Suprapubic skin (tissue), 4 donors: ENCODE results near the gene SCUBE3. TPM values are rescaled to one million over a fixed set of nuclear protein-coding genes. Genes with fewer than 3 reads are reported as not detected.

Experiments used
- DNase-seq, 2 donors: peaks; one replicate each; pipeline ENCODE4 v3.0.0-alpha.2; 2019; ENCODE audit warnings: low spot score in 2 of 2
- H3K27ac ChIP-seq: fragments of 200-600 bp; sonication (generic); one replicate; pipeline ENCODE4 v1.5.1; 2019
- H3K27me3 ChIP-seq: fragments of 200-600 bp; sonication (generic); one replicate; pipeline ENCODE4 v1.5.1; 2019
- H3K36me3 ChIP-seq: fragments of 200-600 bp; sonication (generic); one replicate; pipeline ENCODE4 v1.5.1; 2019
- H3K4me1 ChIP-seq: fragments of 200-600 bp; sonication (generic); one replicate; pipeline ENCODE4 v1.5.1; 2019
- H3K4me3 ChIP-seq: fragments of 200-600 bp; sonication (generic); one replicate; pipeline ENCODE4 v1.5.1; 2019; ENCODE audit warnings: mild to moderate bottlenecking
- H3K9me3 ChIP-seq: fragments of 200-600 bp; sonication (generic); one replicate; pipeline ENCODE4 v1.5.1; 2019
- EP300 ChIP-seq: sonication (generic); formaldehyde crosslinking; IDR thresholded peaks from one replicate; pipeline ENCODE4 v1.6.1; 2017; ENCODE audit warnings: antibody characterized with exemption
- POLR2A ChIP-seq, 2 donors: fragments of 450-650 bp; IDR thresholded peaks; one replicate each; pipeline ENCODE4 v1.6.1; 2017; ENCODE audit warnings: antibody characterized with exemption in 2 of 2, mild to moderate bottlenecking in 2 of 2, moderate library complexity in 2 of 2
- POLR2AphosphoS5 ChIP-seq, 3 donors: sonication (generic); formaldehyde crosslinking; IDR thresholded peaks; one replicate each; pipeline ENCODE4 v1.6.1; 2017; ENCODE audit warnings: antibody characterized with exemption in 3 of 3
- WGBS: methylation state at CpG from one replicate; pipeline ENCODE4 v1.1.5; 2018; 5-methylcytosine and 5-hydroxymethylcytosine counted together
- total RNA-seq, 4 donors: library from RNA; depleted of rRNA; stranded (reverse); fragments of >200 nt; gene quantifications; one replicate each; pipeline ENCODE4 v1.1.0, GENCODE V29; 2016
- TF ChIP-seq, protein P1 (sequence below), 2 donors: fragments of 200-600 bp in 1 of 2; fragments of 450-650 bp in 1 of 2; sonication (generic) in 1 of 2; IDR thresholded peaks; one replicate each; pipeline ENCODE4 v1.5.1; 2016 to 2019; ENCODE audit warnings: antibody characterized with exemption in 2 of 2, mild to moderate bottlenecking in 1 of 2, moderate library complexity in 1 of 2

SCUBE3 gene
- total RNA-seq, 4 donors from 2014 or later, result 0.23 to 1.1 (median 0.73) TPM

DNA sequence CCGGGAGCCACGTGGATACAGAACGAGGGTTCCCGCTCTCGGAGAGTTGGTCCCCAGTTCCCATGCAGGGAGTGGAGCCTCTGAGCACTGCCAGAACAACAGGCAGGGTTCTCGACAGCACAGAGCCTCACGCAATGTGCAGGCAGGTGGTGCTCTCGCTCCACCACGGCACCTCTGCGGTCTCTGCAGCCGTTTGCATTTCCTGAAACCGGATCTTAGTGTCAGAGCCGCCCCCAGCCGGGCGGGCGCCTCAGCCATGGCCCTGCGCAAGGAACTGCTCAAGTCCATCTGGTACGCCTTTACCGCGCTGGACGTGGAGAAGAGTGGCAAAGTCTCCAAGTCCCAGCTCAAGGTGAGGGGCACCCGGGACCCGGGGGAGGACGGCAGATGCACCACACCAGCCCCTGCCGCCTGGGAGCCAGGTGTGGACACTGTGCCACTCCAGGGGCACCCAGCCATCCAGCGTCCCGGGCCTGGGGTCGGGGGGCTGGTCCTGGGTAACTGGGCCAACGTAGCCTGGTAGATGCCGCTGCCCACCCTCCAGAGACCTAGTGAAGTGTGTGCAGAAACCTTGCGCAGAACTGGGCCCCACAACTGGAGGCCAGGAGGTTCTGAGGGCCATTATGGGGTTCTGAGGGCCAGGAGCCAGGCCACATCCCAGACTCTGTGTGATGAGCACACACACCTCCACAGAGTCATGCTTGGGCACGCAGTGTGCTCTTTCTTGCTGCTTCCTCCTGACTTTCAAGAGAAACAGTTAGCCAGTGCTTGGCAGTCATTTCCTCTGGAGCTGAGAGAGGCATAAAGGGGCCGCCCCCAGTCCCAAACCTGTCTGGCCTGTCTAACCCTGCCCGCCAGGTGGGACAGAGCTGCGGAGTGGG lies 84.1 kb downstream of the SCUBE3 start, which contains the start of gene DEF6:
Gene DEF6, plus strand, starts transcription at position 218 of the 881 bp plus-strand sequence. Its CDS starts 39 bp downstream, at position 257.
- Histone ChIP-seq H3K36me3 (peaks cover 28% of the 10 kb centered on the region), H3K4me3 (peak within 1 kb of the TSS; percentile 60), H3K4me1 (peaks cover 54% of the 10 kb centered on the region), H3K9me3 (no peaks in the 10 kb centered on the region), H3K27ac (peak within 1 kb of the TSS; percentile 90), H3K27me3 (no peaks in the 10 kb centered on the region)
- 12% methylated on average over 16 of the region's 35 CpGs for WGBS
- peak in 1 of 3 donors; percentile 33 for TF ChIP-seq POLR2AphosphoS5 (IDR thresholded peaks at IDR 0.05)
- no peak for TF ChIP-seq POLR2A (IDR thresholded peaks at IDR 0.05)
- TF ChIP-seq, protein P1, sequence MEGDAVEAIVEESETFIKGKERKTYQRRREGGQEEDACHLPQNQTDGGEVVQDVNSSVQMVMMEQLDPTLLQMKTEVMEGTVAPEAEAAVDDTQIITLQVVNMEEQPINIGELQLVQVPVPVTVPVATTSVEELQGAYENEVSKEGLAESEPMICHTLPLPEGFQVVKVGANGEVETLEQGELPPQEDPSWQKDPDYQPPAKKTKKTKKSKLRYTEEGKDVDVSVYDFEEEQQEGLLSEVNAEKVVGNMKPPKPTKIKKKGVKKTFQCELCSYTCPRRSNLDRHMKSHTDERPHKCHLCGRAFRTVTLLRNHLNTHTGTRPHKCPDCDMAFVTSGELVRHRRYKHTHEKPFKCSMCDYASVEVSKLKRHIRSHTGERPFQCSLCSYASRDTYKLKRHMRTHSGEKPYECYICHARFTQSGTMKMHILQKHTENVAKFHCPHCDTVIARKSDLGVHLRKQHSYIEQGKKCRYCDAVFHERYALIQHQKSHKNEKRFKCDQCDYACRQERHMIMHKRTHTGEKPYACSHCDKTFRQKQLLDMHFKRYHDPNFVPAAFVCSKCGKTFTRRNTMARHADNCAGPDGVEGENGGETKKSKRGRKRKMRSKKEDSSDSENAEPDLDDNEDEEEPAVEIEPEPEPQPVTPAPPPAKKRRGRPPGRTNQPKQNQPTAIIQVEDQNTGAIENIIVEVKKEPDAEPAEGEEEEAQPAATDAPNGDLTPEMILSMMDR (IDR thresholded peaks at IDR 0.05), result peak; percentile 64 to 85
- no peak for TF ChIP-seq EP300
- peak; percentile 82 to 88 for DNase-seq

DNA sequence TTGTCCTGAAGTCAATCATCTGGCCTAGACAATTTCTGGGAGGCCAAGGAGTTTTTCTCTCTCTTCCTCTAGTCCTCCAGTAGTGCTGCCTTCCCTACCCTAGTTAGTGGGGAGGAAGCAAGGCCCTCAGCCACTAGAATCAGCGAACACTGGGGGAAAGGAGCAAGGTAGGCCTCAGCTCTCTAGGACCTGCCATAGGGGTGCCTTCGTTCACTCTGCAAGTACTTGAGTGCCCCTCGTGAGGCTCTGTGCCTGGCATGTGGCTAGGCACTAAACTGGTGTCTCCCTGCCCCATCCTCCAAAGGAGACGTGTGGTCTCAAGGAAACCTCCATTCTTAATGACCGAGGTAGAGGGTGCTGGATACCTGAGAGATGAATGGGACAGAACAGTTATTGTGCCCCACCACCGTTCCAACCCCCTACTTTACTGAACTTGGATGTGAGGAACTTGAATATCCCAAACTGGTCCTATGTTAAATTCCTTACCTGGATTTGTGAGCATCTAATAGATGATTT lies 84.9 kb downstream of the SCUBE3 start:
- H3K36me3 ChIP-seq, result peaks cover 20% of the 10 kb centered on the region
- no peaks in the 10 kb centered on the region for H3K27me3 ChIP-seq
- no peak for TF ChIP-seq POLR2AphosphoS5 (IDR thresholded peaks at IDR 0.05)
- TF ChIP-seq EP300, result no peak
- no peak for TF ChIP-seq POLR2A (IDR thresholded peaks at IDR 0.05)
- TF ChIP-seq, protein P1 (IDR thresholded peaks at IDR 0.05), result no peak
- peaks cover 62% of the 10 kb centered on the region for H3K4me1 ChIP-seq
- no peaks in the 10 kb centered on the region for H3K9me3 ChIP-seq
- H3K27ac ChIP-seq, result peak overlapping the region; percentile 90
- WGBS, result 71% methylated on average over 6 of the region's 6 CpGs
- peak overlapping the region; percentile 60 for H3K4me3 ChIP-seq
- DNase-seq, result peak in 1 of 2 donors; percentile 38

DNA sequence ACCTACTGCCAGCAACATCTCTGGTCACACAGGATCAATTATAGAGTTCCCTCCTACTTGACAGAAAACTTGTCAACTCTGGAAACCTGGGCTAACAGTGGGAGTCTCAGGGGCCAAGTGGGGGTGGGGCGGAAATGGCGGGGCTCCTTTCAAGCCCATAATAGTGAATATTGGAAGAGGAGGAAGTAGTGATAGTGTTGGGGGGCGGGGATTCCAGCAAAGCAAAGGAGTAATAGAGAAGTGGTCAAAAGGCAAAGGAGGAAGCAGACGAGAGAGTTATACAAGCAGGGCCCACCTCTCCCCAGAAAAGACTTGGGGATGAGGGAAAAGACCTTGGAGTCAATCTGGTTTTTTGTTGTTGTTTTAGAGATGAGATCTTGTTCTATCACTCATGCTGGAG lies 85.9 kb downstream of the SCUBE3 start:
- Histone ChIP-seq H3K4me3 (no peak overlapping the region), H3K4me1 (peaks cover 72% of the 10 kb centered on the region), H3K9me3 (no peaks in the 10 kb centered on the region), H3K36me3 (peaks cover 14% of the 10 kb centered on the region), H3K27ac (peak overlapping the region; percentile 54), H3K27me3 (no peaks in the 10 kb centered on the region)
- no peak for TF ChIP-seq POLR2A (IDR thresholded peaks at IDR 0.05)
- WGBS, result 84% methylated on average over 4 of the region's 4 CpGs
- DNase-seq, result peak in 1 of 2 donors; percentile 67

DNA sequence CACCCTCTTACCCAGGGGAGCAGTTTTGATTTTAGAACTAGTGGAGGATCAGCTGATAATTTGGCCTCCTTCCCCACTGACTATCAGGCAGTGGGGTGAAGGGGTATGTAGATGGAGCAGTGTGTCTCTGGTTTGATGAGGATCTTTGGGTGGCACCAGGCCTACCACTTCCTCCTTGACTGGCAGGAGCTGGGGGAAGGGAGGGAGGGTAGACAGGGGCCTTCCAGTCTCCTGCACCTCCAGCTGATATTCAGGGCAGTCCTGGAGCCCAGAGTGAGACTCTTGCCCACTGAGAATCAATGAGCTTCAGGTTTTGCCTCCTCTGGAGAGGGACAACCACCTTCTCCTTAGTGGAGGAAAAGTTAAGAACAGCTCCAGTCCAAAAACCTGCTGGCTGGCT lies 87.1 kb downstream of the SCUBE3 start:
- no peak overlapping the region for H3K4me3 ChIP-seq
- DNase-seq, result peak in 1 of 2 donors; percentile 51
- H3K4me1 ChIP-seq, result peaks cover 73% of the 10 kb centered on the region
- peaks cover 4% of the 10 kb centered on the region for H3K36me3 ChIP-seq
- no peaks in the 10 kb centered on the region for H3K9me3 ChIP-seq
- TF ChIP-seq POLR2AphosphoS5 (IDR thresholded peaks at IDR 0.05) (no peak), POLR2A (IDR thresholded peaks at IDR 0.05) (no peak), EP300 (no peak)
- TF ChIP-seq, protein P1 (IDR thresholded peaks at IDR 0.05), result no peak
- H3K27me3 ChIP-seq, result no peaks in the 10 kb centered on the region
- peak overlapping the region; percentile 54 for H3K27ac ChIP-seq

Other genes with a start within 250 kb of the SCUBE3 start
- gene TCP11, start 72.6 kb upstream of the SCUBE3 start, total RNA-seq, result 1 to 10 TPM in 1 of 4 donors, not detected in 3; 4.2 TPM
- gene ZNF76, start 45.8 kb downstream of the SCUBE3 start, total RNA-seq, result 10 to 100 TPM; 19.6 to 52.5 (median 27.5) TPM
- gene DEF6, start 83.9 kb downstream of the SCUBE3 start, total RNA-seq, result 10 to 100 TPM; 28.0 to 99.9 (median 35.5) TPM
- gene PPARD, start 128.6 kb downstream of the SCUBE3 start, total RNA-seq, result 10 to 100 TPM; 23.4 to 31.4 (median 26.9) TPM
- gene FANCE, start 238.4 kb downstream of the SCUBE3 start, total RNA-seq, result 10 to 100 TPM; 20.6 to 25.6 (median 21.6) TPM